Keratinocyte (primary cell): ENCODE measurements around the gene TAS2R16.

Experiments
- EZH2 ChIP-seq: IDR thresholded peaks from one replicate; pipeline ENCODE4 v1.6.1; 2012; ENCODE audit warnings: inconsistent platforms, mild to moderate bottlenecking, low read length, moderate library complexity
- TF ChIP-seq, protein P1 (sequence below), 3 experiments: IDR thresholded peaks in 1 of 3; conservative IDR thresholded peaks in 1 of 3; optimal IDR thresholded peaks in 1 of 3; 2 replicates in 2 of 3; 3 replicates in 1 of 3; pipeline versions ENCODE3 to v1.5.1; 2011; ENCODE audit warnings: low read length in 3 of 3, mild to moderate bottlenecking in 3 of 3, moderate library complexity in 2 of 3, control low read depth in 1 of 3, inconsistent platforms in 1 of 3; ENCODE audit not compliant: insufficient read depth in 2 of 3; ENCODE audit errors: extremely low read depth in 1 of 3

DNA sequence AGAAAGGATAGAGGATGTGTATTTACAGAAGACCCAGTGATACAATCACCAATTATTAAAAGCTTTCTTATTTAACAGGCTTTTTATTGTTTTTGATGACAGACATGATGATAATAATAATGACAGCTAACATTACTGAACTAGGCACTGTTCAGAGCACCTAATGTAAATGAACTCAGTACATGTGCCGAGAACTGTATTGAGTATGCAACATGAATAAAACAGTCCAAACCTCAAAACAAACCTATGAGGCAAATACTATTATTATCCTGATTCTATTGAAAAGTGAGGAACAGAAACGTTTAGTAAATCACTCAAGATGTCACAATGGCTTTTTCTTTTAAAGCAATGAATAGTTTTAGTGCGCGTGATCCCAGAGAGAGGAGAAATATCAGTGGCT, 27.1 kb downstream of the TAS2R16 start:
- TF ChIP-seq, protein P1, sequence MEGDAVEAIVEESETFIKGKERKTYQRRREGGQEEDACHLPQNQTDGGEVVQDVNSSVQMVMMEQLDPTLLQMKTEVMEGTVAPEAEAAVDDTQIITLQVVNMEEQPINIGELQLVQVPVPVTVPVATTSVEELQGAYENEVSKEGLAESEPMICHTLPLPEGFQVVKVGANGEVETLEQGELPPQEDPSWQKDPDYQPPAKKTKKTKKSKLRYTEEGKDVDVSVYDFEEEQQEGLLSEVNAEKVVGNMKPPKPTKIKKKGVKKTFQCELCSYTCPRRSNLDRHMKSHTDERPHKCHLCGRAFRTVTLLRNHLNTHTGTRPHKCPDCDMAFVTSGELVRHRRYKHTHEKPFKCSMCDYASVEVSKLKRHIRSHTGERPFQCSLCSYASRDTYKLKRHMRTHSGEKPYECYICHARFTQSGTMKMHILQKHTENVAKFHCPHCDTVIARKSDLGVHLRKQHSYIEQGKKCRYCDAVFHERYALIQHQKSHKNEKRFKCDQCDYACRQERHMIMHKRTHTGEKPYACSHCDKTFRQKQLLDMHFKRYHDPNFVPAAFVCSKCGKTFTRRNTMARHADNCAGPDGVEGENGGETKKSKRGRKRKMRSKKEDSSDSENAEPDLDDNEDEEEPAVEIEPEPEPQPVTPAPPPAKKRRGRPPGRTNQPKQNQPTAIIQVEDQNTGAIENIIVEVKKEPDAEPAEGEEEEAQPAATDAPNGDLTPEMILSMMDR (optimal IDR thresholded peaks at IDR 0.05 in 1 of 3, IDR thresholded peaks at IDR 0.05 in 1 of 3, conservative IDR thresholded peaks at IDR 0.05 in 1 of 3; ENCODE audit: extremely low read depth in 1 of 3, insufficient read depth in 2 of 3, low read length in 3 of 3): no peak
- no peak for TF ChIP-seq EZH2
